PFSK-1 (cell line): ENCODE results near the gene ELANE.

ENCODE experiments used
- FOXP2 ChIP-seq: optimal IDR thresholded peaks from 2 replicates; pipeline ENCODE3; 2011; ENCODE audit warnings: borderline replicate concordance, control low read depth, inconsistent platforms; ENCODE audit not compliant: insufficient read depth; ENCODE audit errors: extremely low read length, extremely low read depth
- POLR2AphosphoS5 ChIP-seq: IDR thresholded peaks from 2 replicates; pipeline ENCODE4 v1.6.1; 2012; ENCODE audit warnings: low read depth, mild to moderate bottlenecking, control low read depth, low read length, moderate library complexity

GRCh38 chr19:834216-834615 lies 17.9 kb upstream of the ELANE start:
- peak; percentile 28 for TF ChIP-seq FOXP2
- TF ChIP-seq POLR2AphosphoS5: no peak
